Vagina (tissue), 2 donors: Measurements from ENCODE around the gene DGLUCY. TPM values are rescaled to one million over a fixed set of nuclear protein-coding genes. Genes with fewer than 3 reads are reported as not detected.

Source experiments
- DNase-seq, 2 donors: peaks; one replicate each; pipeline ENCODE4 v3.0.0-alpha.2; 2017; ENCODE audit errors: extremely low spot score in 2 of 2
- H3K27ac ChIP-seq: fragments of 200-600 bp; sonication (generic); one replicate; pipeline ENCODE4 v1.5.1; 2019
- H3K27me3 ChIP-seq: fragments of 200-600 bp; sonication (generic); one replicate; pipeline ENCODE4 v1.5.1; 2019
- H3K36me3 ChIP-seq, 2 donors: fragments of 200-600 bp; sonication (generic); one replicate each; pipeline ENCODE4 v1.5.1; 2017 to 2019
- H3K4me1 ChIP-seq: fragments of 200-600 bp; sonication (generic); one replicate; pipeline ENCODE4 v1.5.1; 2019
- H3K4me3 ChIP-seq, 2 donors: fragments of 200-600 bp; sonication (generic); 1 replicate in 1 of 2; 2 replicates in 1 of 2; pipeline ENCODE4 v1.5.1; 2016 to 2019
- H3K9me3 ChIP-seq: fragments of 200-600 bp; sonication (generic); one replicate; pipeline ENCODE4 v1.5.1; 2019
- POLR2A ChIP-seq, 2 donors: fragments of 450-650 bp; IDR thresholded peaks; one replicate each; pipeline ENCODE4 v1.6.1; 2017; ENCODE audit warnings: antibody characterized with exemption in 2 of 2, mild to moderate bottlenecking in 2 of 2, moderate library complexity in 2 of 2
- POLR2AphosphoS5 ChIP-seq, 2 donors: sonication (generic); formaldehyde crosslinking; IDR thresholded peaks; one replicate each; pipeline ENCODE4 v1.9.0; 2017; ENCODE audit warnings: antibody characterized with exemption in 2 of 2, mild to moderate bottlenecking in 2 of 2, low read depth in 1 of 2; ENCODE audit not compliant: insufficient read depth in 1 of 2
- intact Hi-C: fragments of 100-400 bp; cut with DNase I; formaldehyde crosslinking; loops from one replicate; pipeline ENCODE4 v1.15.1; 2023
- total RNA-seq: library from RNA; depleted of rRNA; stranded (reverse); fragments of >200 nt; gene quantifications from one replicate; pipeline ENCODE4 v1.2.3, GENCODE V29; 2016
- TF ChIP-seq, protein P1 (sequence below), 3 experiments: fragments of 450-650 bp in 2 of 3; fragments of 200-600 bp in 1 of 3; sonication (generic) in 1 of 3; IDR thresholded peaks; one replicate each; pipeline ENCODE4 v1.5.1; 2017 to 2019; ENCODE audit warnings: antibody characterized with exemption in 3 of 3, mild to moderate bottlenecking in 2 of 3, moderate library complexity in 2 of 3

Gene DGLUCY
- total RNA-seq, 1 donor from 2014 or later = 57.0 TPM

GRCh38 chr14:91164676-91165075 lies 50.8 kb downstream of the DGLUCY start:
- Histone ChIP-seq H3K4me3 (no peak overlapping the region), H3K27me3 (no peaks in the 10 kb centered on the region), H3K27ac (no peak overlapping the region), H3K4me1 (peaks cover 7% of the 10 kb centered on the region), H3K9me3 (no peaks in the 10 kb centered on the region), H3K36me3 (peaks cover 0 to 63% of the 10 kb centered on the region in 2 donors)
- TF ChIP-seq POLR2A (IDR thresholded peaks at IDR 0.05) (no peak), POLR2AphosphoS5 (IDR thresholded peaks at IDR 0.05; ENCODE audit: insufficient read depth in 1 of 2, low read depth in 1 of 2) (peak in 1 of 2 donors; percentile 36)
- TF ChIP-seq, protein P1, sequence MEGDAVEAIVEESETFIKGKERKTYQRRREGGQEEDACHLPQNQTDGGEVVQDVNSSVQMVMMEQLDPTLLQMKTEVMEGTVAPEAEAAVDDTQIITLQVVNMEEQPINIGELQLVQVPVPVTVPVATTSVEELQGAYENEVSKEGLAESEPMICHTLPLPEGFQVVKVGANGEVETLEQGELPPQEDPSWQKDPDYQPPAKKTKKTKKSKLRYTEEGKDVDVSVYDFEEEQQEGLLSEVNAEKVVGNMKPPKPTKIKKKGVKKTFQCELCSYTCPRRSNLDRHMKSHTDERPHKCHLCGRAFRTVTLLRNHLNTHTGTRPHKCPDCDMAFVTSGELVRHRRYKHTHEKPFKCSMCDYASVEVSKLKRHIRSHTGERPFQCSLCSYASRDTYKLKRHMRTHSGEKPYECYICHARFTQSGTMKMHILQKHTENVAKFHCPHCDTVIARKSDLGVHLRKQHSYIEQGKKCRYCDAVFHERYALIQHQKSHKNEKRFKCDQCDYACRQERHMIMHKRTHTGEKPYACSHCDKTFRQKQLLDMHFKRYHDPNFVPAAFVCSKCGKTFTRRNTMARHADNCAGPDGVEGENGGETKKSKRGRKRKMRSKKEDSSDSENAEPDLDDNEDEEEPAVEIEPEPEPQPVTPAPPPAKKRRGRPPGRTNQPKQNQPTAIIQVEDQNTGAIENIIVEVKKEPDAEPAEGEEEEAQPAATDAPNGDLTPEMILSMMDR (IDR thresholded peaks at IDR 0.05) = no peak
- no peak for DNase-seq
- intact Hi-C loops = no loop called here

DNA sequence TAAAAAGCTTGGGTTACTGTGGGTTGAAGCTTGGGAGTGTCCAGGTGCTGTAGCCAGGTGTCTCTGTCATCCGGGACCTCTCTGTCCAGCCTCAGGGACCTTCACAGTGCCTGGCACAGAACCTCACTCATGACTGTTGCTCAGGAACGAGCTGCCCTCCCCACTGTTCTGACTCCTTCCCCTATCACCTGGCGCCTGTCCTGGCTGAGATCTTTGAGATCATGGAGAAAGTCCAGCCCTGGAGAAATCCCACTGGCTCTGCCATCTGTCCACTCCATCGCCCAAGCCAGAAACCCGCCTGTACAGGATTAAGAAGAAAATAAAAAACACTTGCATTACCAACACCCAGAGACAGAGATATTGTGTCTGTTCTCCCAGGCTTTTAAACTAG lies 53.5 kb downstream of the DGLUCY start:
- H3K4me1 ChIP-seq = peaks cover 21% of the 10 kb centered on the region
- intact Hi-C loops = no loop called here
- no peaks in the 10 kb centered on the region for H3K9me3 ChIP-seq
- H3K27me3 ChIP-seq = no peaks in the 10 kb centered on the region
- DNase-seq = no peak
- peaks cover 0 to 44% of the 10 kb centered on the region in 2 donors for H3K36me3 ChIP-seq
- H3K27ac ChIP-seq = no peak overlapping the region
- no peak overlapping the region for H3K4me3 ChIP-seq
- TF ChIP-seq POLR2AphosphoS5 (IDR thresholded peaks at IDR 0.05; ENCODE audit: insufficient read depth in 1 of 2, low read depth in 1 of 2) (no peak), POLR2A (IDR thresholded peaks at IDR 0.05) (no peak)
- TF ChIP-seq, protein P1 (IDR thresholded peaks at IDR 0.05) = no peak

- Histone ChIP-seq H3K36me3 (peaks cover 0 to 47% of the 10 kb centered on the region in 2 donors), H3K27me3 (no peaks in the 10 kb centered on the region), H3K9me3 (no peaks in the 10 kb centered on the region), H3K27ac (peak overlapping the region; percentile 36), H3K4me1 (peaks cover 19% of the 10 kb centered on the region), H3K4me3 (no peak overlapping the region)
- intact Hi-C loops = loop anchor here (5.0 to 10.0 kb wide), 2 partner anchors 105 to 263 kb away; partner anchors contain the start of gene RPS6KA5
- no peak for TF ChIP-seq POLR2A (IDR thresholded peaks at IDR 0.05)
- TF ChIP-seq POLR2AphosphoS5 (IDR thresholded peaks at IDR 0.05; ENCODE audit: insufficient read depth in 1 of 2, low read depth in 1 of 2) = no peak
- TF ChIP-seq, protein P1 (IDR thresholded peaks at IDR 0.05) = no peak
- no peak for DNase-seq
Observed at GRCh38 chr14:91169951-91170350, 56.1 kb downstream of the DGLUCY start.

GRCh38 chr14:91170504-91171121 lies 56.7 kb downstream of the DGLUCY start:
- TF ChIP-seq POLR2A (IDR thresholded peaks at IDR 0.05) (no peak), POLR2AphosphoS5 (IDR thresholded peaks at IDR 0.05; ENCODE audit: insufficient read depth in 1 of 2, low read depth in 1 of 2) (no peak)
- TF ChIP-seq, protein P1 (IDR thresholded peaks at IDR 0.05) = no peak
- peaks cover 0 to 44% of the 10 kb centered on the region in 2 donors for H3K36me3 ChIP-seq
- H3K27ac ChIP-seq = peak overlapping the region; percentile 36
- intact Hi-C loops = loop anchor here (5.0 to 10.0 kb wide), 2 partner anchors 106 to 263 kb away; partner anchors contain the start of gene RPS6KA5
- no peak for DNase-seq
- peaks cover 14% of the 10 kb centered on the region for H3K4me1 ChIP-seq
- H3K27me3 ChIP-seq = no peaks in the 10 kb centered on the region
- no peaks in the 10 kb centered on the region for H3K9me3 ChIP-seq
- no peak overlapping the region for H3K4me3 ChIP-seq

GRCh38 chr14:91171291-91171690 lies 57.4 kb downstream of the DGLUCY start:
- Histone ChIP-seq H3K4me3 (no peak overlapping the region), H3K4me1 (peaks cover 14% of the 10 kb centered on the region), H3K9me3 (no peaks in the 10 kb centered on the region), H3K27me3 (no peaks in the 10 kb centered on the region), H3K27ac (no peak overlapping the region), H3K36me3 (peaks cover 0 to 38% of the 10 kb centered on the region in 2 donors)
- TF ChIP-seq POLR2AphosphoS5 (IDR thresholded peaks at IDR 0.05; ENCODE audit: insufficient read depth in 1 of 2, low read depth in 1 of 2) (no peak), POLR2A (IDR thresholded peaks at IDR 0.05) (no peak)
- TF ChIP-seq, protein P1 (IDR thresholded peaks at IDR 0.05) = no peak
- intact Hi-C loops = loop anchor here (5.0 to 10.0 kb wide), 2 partner anchors 106 to 264 kb away; partner anchors contain the start of gene RPS6KA5
- DNase-seq = no peak
